Stomach (tissue), 9 donors: ENCODE measurements around the gene ZIC4. TPM values are rescaled to one million over a fixed set of nuclear protein-coding genes. Genes with fewer than 3 reads are reported as not detected.

Experiments
- DNase-seq, 2 donors: peaks; one replicate each; pipeline versions ENCODE4 v3.0.0 to v3.0.0-alpha.2; 2013 to 2019
- H3K27ac ChIP-seq, 5 donors: fragments of 200-600 bp in 4 of 5; sonication (generic) in 4 of 5; one replicate each; pipeline ENCODE4 v1.5.1; 2013 to 2019; ENCODE audit warnings: mild to moderate bottlenecking in 1 of 5, moderate library complexity in 1 of 5
- H3K27me3 ChIP-seq, 3 donors: fragments of 200-600 bp; sonication (generic); one replicate each; pipeline ENCODE4 v1.5.1; 2017 to 2019; ENCODE audit warnings: mixed run types in 1 of 3
- H3K36me3 ChIP-seq, 4 donors: fragments of 200-600 bp; sonication (generic); 1 replicate in 3 of 4; 2 replicates in 1 of 4; pipeline ENCODE4 v1.5.1; 2016 to 2019
- H3K4me1 ChIP-seq, 4 donors: fragments of 200-600 bp; sonication (generic); one replicate each; pipeline ENCODE4 v1.5.1; 2016 to 2019
- H3K4me3 ChIP-seq, 4 donors: fragments of 200-600 bp; sonication (generic) in 3 of 4; one replicate each; pipeline ENCODE4 v1.5.1; 2016 to 2019; ENCODE audit warnings: mild to moderate bottlenecking in 1 of 4
- H3K9me3 ChIP-seq, 4 donors: fragments of 200-600 bp; sonication (generic); one replicate each; pipeline ENCODE4 v1.5.1; 2016 to 2019
- EP300 ChIP-seq: sonication (generic); formaldehyde crosslinking; IDR thresholded peaks from one replicate; pipeline ENCODE4 v1.6.1; 2017; ENCODE audit warnings: antibody characterized with exemption
- POLR2A ChIP-seq, 4 donors: fragments of 450-650 bp; IDR thresholded peaks; one replicate each; pipeline ENCODE4 v1.6.1; 2016; ENCODE audit warnings: antibody characterized with exemption in 4 of 4, control low read depth in 2 of 4, mild to moderate bottlenecking in 1 of 4, moderate library complexity in 1 of 4
- POLR2AphosphoS5 ChIP-seq, 3 donors: sonication (generic); formaldehyde crosslinking; IDR thresholded peaks; one replicate each; pipeline ENCODE4 v1.6.1; 2016; ENCODE audit warnings: antibody characterized with exemption in 3 of 3
- WGBS, 5 donors: extraction: QIAGEN DNeasy Blood & Tissue Kit in 3 of 5; methylation state at CpG; one replicate each; pipeline versions ENCODE4 v1.1.5 to v1.1.7; 2013 to 2018; 5-methylcytosine and 5-hydroxymethylcytosine counted together
- intact Hi-C: fragments of 100-400 bp; cut with DNase I; formaldehyde crosslinking; loops from one replicate; pipeline ENCODE4 v1.15.1; 2023; ENCODE audit warnings: low total_unique reads
- polyA plus RNA-seq, 3 donors: library from polyadenylated mRNA; stranded (reverse); fragments of 200-250 nt; gene quantifications; one replicate each; pipeline ENCODE4 v1.2.3, GENCODE V29; 2013
- total RNA-seq, 5 donors: library from RNA; depleted of rRNA; stranded (reverse); fragments of >200 nt; gene quantifications; one replicate each; pipeline versions ENCODE4 v1.1.0 to v1.2.3, GENCODE V29; 2014 to 2016
- TF ChIP-seq, protein P1 (sequence below), 7 experiments: fragments of 450-650 bp in 4 of 7; fragments of 200-600 bp in 3 of 7; sonication (generic) in 3 of 7; IDR thresholded peaks; one replicate each; pipeline ENCODE4 v1.5.1; 2016 to 2019; ENCODE audit warnings: antibody characterized with exemption in 7 of 7, control low read depth in 2 of 7, mild to moderate bottlenecking in 1 of 7
- donor health status: healthy with polysubstance abuse.
- donor health status: Bipolar disorder and iron deficiency.
- donor health status: healthy.

The ZIC4 gene
- total and polyA plus RNA-seq, 8 donors, result not detected

DNA sequence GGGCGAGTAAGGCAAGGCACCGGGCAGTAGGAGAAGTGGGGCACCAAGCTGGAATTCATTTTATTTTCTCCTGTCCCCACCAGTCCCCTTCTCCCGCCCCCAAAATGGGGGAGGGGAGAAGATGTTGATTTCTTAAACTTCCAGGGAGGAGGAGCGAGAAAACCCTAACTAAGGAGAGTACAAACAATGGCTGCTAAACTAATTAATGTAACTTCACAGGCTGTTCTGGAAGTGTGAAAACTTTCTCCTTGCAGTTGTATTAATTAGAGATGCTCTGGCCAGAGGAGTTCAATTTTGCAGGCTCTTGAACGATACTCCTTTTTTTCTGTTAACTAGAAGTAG, 11.5 kb downstream of the ZIC4 start:
- no peak for TF ChIP-seq POLR2AphosphoS5 (IDR thresholded peaks at IDR 0.05)
- TF ChIP-seq, protein P1, sequence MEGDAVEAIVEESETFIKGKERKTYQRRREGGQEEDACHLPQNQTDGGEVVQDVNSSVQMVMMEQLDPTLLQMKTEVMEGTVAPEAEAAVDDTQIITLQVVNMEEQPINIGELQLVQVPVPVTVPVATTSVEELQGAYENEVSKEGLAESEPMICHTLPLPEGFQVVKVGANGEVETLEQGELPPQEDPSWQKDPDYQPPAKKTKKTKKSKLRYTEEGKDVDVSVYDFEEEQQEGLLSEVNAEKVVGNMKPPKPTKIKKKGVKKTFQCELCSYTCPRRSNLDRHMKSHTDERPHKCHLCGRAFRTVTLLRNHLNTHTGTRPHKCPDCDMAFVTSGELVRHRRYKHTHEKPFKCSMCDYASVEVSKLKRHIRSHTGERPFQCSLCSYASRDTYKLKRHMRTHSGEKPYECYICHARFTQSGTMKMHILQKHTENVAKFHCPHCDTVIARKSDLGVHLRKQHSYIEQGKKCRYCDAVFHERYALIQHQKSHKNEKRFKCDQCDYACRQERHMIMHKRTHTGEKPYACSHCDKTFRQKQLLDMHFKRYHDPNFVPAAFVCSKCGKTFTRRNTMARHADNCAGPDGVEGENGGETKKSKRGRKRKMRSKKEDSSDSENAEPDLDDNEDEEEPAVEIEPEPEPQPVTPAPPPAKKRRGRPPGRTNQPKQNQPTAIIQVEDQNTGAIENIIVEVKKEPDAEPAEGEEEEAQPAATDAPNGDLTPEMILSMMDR (IDR thresholded peaks at IDR 0.05), result no peak
- no peak for TF ChIP-seq POLR2A (IDR thresholded peaks at IDR 0.05)
- H3K27me3 ChIP-seq, result peaks cover 65 to 100% (median 96%) of the 10 kb centered on the region in 3 donors
- WGBS, 5 donors, result 7 to 14% (median 10%) methylated on average over 5 of the region's 5 CpGs
- H3K9me3 ChIP-seq, result peaks cover 4 to 58% (median 18%) of the 10 kb centered on the region in 4 donors
- DNase-seq, result no peak
- H3K4me1 ChIP-seq, result peaks cover 0 to 76% (median 47%) of the 10 kb centered on the region in 4 donors
- intact Hi-C loops, result no loop called here
- H3K36me3 ChIP-seq, result no peaks in the 10 kb centered on the region
- no peak overlapping the region for H3K4me3 ChIP-seq
- H3K27ac ChIP-seq, result no peak overlapping the region

DNA sequence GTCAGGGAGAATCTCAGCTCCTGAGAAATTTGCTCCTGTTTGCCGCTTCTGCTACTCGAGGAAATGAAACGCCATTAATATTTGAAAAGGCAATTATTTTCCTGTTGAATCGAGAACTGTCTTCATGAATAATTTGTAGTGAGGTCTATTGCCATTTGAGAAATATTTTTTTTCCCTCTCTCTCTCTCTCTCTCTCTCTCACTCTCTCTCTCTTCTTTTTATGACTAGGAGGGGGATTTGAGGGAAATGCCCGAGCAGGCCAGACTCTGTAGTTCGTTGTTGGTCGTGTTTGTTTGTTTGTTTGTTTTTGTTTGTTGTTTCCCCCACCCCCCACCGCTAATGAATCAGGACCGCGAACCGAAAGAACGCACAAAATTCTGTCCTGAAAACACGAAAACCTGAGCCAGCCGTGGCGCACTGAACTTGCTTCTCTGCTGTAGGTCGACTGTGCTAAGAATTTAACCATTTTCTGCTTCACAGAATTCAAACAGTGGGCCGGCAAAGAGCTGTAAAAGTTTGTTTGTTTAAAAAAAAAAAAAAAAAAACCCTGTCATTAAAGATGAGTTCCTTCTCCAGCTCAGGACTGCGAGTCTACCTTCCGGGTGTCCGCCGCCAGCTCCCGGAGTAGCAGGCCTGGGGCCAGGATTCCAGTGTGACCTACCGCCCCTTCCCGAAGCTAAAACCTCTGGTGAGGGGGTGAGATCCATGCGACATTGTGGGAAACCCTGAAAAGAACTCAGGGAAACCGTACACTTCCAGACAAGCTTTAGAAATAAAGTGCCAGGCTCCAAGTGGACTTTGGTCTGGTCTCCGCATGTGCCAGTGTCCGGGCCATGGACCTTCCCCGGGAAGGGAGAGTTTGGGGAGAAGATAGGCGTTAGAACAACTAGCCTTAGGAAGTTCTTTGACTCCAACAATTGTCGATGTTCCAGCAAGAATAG, 12.1 kb downstream of the ZIC4 start:
- Histone ChIP-seq H3K27ac (no peak overlapping the region), H3K4me3 (peak overlapping the region in 3 of 4 donors; percentile 17 to 45 (median 36)), H3K9me3 (peaks cover 4 to 63% (median 21%) of the 10 kb centered on the region in 4 donors), H3K27me3 (peaks cover 69 to 100% (median 97%) of the 10 kb centered on the region in 3 donors), H3K4me1 (peaks cover 0 to 76% (median 47%) of the 10 kb centered on the region in 4 donors), H3K36me3 (no peaks in the 10 kb centered on the region)
- intact Hi-C loops, result no loop called here
- DNase-seq, result no peak
- WGBS, 5 donors, result 9 to 12% (median 11%) methylated on average over 31 of the region's 31 CpGs
- TF ChIP-seq, protein P1 (IDR thresholded peaks at IDR 0.05), result no peak
- TF ChIP-seq POLR2A (IDR thresholded peaks at IDR 0.05) (no peak), EP300 (no peak), POLR2AphosphoS5 (IDR thresholded peaks at IDR 0.05) (no peak)

GRCh38 chr3:147393261-147393942, 12.9 kb downstream of the ZIC4 start:
- TF ChIP-seq POLR2AphosphoS5 (IDR thresholded peaks at IDR 0.05) (no peak), POLR2A (IDR thresholded peaks at IDR 0.05) (no peak), EP300 (no peak)
- TF ChIP-seq, protein P1 (IDR thresholded peaks at IDR 0.05), result no peak
- Histone ChIP-seq H3K4me1 (peaks cover 0 to 73% (median 46%) of the 10 kb centered on the region in 4 donors), H3K27me3 (peaks cover 69 to 100% (median 97%) of the 10 kb centered on the region in 3 donors), H3K9me3 (peaks cover 4 to 71% (median 23%) of the 10 kb centered on the region in 4 donors), H3K27ac (no peak overlapping the region), H3K36me3 (no peaks in the 10 kb centered on the region), H3K4me3 (peak overlapping the region; percentile 9 to 45 (median 26))
- no peak for DNase-seq
- WGBS, 5 donors, result 4 to 12% (median 9%) methylated on average over 9 to 54 of the region's 54 CpGs
- intact Hi-C loops, result no loop called here

DNA sequence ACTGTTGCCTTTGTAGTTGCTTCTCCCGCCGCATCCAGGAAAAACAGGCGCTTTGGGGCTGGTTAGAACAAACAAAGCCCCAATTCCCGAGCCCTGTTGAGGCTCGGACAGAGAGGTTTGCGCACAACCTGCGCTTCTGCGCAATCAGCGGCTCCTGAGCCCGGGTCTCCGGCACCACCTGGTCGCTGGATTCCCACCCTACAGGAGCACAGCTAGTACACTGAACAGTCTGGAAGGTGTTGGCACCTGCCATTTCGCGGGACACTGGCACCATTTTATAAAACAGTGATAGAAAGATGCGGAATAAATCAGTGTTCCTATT, 13.8 kb downstream of the ZIC4 start:
- TF ChIP-seq POLR2AphosphoS5 (IDR thresholded peaks at IDR 0.05) (no peak), POLR2A (IDR thresholded peaks at IDR 0.05) (no peak)
- TF ChIP-seq, protein P1 (IDR thresholded peaks at IDR 0.05), result no peak
- WGBS, 5 donors, result 4 to 11% (median 9%) methylated on average over 15 of the region's 15 CpGs
- Histone ChIP-seq H3K27me3 (peaks cover 69 to 100% (median 97%) of the 10 kb centered on the region in 3 donors), H3K9me3 (peaks cover 4 to 80% (median 28%) of the 10 kb centered on the region in 4 donors), H3K4me1 (peaks cover 0 to 64% (median 42%) of the 10 kb centered on the region in 4 donors), H3K27ac (no peak overlapping the region), H3K4me3 (peak overlapping the region; percentile 15 to 36 (median 28)), H3K36me3 (no peaks in the 10 kb centered on the region)
- DNase-seq, result no peak
- intact Hi-C loops, result no loop called here
